B cell (primary cell): ENCODE results near the gene OR1I1.

Experiments used
- EZH2 ChIP-seq: IDR thresholded peaks from 2 replicates; pipeline ENCODE4 v1.6.1; 2012; ENCODE audit warnings: borderline replicate concordance, low read depth, mild to moderate bottlenecking, moderate library complexity, low read length; ENCODE audit not compliant: insufficient read depth, poor library complexity, severe bottlenecking
- TF ChIP-seq, protein P1 (sequence below): fragments of 200-600 bp; IDR thresholded peaks from one replicate; pipeline ENCODE4 v1.8.0; 2022; ENCODE audit warnings: antibody characterized with exemption, mild to moderate bottlenecking

DNA sequence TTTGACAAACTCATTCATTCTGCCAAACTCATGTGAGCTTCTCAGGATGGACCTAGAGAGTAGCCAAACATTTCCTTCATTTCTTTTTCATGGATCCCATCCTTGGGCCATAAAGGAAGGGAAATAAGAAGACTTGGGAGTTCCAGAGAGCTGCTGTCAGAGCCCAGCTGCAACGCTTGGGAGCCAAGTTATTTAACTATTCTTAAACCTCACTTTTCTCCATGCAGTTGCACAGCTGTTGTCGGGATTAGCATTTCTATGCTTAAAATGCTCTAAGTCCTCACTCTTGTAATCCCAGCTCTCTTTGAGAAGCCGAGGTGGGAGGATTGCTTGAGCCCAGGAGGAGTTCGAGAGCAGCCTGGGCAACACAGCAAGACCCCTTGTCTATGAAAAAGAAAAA is 44.4 kb upstream of the OR1I1 start:
- TF ChIP-seq, protein P1, sequence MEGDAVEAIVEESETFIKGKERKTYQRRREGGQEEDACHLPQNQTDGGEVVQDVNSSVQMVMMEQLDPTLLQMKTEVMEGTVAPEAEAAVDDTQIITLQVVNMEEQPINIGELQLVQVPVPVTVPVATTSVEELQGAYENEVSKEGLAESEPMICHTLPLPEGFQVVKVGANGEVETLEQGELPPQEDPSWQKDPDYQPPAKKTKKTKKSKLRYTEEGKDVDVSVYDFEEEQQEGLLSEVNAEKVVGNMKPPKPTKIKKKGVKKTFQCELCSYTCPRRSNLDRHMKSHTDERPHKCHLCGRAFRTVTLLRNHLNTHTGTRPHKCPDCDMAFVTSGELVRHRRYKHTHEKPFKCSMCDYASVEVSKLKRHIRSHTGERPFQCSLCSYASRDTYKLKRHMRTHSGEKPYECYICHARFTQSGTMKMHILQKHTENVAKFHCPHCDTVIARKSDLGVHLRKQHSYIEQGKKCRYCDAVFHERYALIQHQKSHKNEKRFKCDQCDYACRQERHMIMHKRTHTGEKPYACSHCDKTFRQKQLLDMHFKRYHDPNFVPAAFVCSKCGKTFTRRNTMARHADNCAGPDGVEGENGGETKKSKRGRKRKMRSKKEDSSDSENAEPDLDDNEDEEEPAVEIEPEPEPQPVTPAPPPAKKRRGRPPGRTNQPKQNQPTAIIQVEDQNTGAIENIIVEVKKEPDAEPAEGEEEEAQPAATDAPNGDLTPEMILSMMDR: no peak
- no peak for TF ChIP-seq EZH2
